ENCODE results near the gene SLX4IP.

Gene SLX4IP

DNA sequence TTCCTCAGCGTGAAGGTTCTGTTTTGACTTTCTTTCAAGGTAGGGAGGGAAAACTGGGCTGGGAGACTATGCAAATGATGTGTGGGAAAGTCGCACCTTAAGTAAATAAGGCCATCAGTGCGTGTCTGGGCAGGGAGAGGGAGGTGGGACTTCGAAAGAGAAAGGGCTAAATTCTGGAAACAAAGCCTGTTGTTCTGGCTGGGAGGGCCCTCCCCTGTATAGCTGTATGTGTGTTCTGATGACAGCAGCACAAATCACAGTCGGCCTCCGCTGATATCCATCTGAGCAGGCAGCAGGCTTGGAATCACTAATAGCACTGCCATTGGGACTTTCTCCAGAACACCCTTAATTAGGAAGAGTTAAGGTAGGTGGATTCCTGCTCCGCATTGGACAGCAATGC, 219.5 kb downstream of the SLX4IP start:
- no peak for DNase-seq

DNA sequence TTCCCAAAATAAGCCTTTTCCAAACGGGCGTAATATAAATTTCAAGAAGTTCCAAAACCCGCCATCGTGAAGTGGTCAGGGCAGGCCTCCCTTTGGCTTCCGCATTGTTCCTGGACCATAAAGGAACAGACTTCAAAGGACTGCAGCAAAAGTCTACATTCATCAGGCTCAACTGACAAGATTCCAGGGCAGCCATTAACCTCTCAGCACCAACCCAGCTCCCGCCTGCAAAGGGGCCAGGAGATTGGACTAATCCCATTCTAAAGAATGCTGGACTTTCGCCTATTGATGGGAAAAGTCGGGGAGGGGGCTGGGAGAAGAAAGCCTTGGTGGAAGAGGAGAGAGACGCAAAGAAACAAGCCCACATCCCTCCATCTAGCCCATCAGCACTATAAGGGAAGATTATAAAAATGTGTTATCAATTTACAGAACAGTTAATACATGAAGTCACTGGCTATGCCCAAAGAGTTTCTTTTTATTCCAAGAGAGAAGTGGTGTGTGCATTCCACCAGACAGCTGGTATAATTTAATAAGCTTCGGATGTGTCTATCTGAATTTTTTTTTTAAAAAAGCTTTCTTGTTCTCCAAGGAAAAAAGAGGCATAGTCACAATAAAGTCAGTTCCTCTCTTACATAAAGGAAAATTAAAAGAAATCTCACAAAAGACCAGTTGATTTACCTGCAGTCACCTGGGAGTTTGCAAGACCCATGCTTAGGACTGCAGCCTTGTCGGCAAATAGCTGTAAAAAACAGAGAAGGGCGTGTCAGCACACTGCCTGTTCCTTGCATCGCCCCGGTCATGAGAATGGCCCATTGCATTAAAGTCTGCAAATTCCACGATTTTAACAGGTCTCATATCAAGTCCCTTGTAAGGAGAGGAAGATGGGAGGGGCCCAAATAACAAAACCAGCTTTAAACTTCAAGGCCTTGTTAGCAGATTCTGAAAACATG, 220.9 kb downstream of the SLX4IP start:
- no peak for DNase-seq

DNA sequence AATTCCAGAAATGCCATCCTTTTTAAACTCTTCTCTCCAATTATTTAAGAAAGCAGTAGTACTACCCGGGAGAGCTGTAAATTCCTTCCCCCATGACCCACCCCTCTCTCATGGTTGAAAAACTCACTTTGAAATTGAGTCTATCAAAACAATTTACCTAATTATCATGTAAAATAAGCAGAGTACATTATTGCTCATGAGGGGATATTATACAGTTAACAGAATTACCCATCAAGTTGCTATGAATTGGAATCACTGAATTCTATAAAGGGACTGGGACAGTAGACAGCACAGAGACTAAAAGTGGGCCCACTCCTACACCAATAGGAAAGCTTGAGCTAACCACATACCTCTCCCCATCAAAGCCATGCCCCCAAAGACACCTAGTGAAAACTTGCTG, 222.3 kb downstream of the SLX4IP start:
- no peak for DNase-seq

DNA sequence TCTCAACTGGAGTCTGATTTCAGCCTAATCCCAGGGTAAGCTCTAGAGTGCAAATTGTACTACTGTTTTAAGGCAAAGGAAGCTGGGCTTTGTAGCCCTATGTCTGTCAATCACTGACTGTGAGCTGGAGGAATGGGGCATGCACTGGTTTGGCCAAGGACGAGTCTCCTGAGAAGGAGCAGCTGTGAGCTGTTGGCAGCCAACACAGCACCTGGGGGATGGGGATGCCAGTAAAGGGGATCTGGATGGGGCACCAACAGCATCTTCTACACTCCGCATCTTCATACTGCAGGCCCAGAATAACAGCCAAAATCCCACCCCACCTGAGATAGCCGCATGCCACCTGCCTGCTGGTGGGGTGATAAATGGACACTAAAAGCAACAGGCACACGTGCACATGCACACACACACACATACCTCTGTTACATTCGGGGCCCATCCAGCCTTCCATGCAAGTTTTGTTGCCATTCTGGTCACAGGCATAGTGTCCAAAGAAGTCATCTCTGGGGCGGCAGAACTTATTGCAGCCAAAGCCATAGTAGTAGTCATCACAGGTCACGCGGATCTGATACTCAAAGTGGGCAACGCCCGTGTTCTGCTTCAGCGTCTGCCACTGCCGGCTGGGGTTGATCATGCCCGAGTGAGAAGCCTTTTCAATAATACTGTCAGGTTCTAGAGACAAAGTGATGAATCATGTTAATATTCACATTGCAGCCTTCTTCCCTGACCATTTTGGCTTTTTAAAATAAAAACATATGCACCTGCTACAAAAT, 223.1 kb downstream of the SLX4IP start:
- no peak for DNase-seq

DNA sequence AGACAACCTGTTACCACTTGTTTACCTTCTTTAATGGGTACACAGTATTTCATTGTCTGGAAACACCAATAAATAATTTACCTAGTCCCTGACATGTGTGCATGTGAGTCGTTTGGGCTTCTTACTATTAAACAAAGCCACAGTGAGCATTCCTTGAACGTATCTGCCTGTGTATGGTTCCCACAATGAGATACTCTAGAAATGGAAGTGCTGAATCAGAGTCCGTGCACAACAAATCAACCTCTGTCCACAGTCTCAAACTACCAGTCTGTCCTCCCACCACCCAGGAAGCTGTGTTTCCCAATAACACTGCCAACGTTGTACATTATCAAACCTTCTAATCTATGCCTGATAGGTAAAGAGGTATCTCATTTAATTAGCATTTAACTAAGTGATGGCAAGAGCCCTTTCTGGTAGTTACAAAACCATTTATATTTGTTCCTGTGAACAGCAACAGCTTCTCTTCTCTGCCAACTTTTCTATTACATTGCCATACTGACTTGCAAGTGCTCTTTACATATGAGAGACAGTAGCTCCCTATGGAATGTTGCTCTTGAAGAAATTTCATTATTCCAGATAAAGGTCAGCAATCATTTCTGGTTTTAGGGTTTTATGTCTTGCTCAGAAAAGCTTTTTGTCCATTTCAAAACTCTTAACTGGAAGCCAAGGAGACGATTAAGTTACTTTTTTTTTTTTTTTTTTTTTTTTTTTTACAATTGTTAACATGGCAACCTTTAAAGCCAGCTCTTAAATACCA, 223.9 kb downstream of the SLX4IP start:
- DNase-seq = no peak

DNA sequence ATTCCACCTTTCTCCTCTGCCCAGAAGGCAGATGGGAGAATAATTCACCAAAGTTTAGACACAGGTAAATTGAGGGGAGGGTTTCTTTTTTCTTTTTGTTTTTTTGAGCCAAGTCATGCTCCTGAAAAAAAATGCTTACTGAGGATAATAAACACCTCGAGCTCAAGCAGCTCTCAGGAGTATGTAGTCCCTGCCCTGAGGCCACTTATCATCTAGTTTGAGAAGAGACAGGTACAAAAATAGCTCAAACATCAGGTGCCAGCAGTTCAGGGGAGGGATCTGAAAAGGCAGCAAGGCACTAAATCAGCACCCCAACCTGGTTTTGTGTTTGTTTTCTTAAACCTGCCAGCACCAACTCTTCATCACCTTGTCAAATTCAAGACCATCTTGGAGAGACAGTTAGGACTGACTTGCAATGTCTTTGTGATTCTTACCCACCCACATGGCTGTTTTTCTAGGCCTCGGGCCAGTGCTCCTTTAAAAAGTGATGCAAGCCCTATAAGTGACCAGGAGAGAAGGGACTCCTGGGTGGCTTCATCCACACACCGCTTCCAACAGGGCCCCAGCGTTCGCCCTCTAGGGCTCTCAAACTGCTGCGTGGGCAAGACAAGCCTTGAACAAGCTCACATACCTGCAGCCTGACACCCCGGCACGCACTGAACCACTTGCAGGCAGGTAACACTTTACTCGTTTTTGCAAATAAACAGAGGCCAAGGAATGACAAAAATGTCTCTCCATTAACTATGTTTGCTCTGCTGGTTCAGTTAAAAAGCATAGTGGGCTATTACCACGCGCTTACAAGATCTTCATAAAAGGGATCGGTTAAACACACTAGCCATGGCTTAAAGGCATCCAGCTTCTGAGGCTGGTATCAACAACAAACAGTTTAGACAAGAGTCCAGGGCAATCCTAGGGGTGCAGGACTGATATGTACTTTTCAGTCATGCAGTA, 224.8 kb downstream of the SLX4IP start:
- DNase-seq = no peak

DNA sequence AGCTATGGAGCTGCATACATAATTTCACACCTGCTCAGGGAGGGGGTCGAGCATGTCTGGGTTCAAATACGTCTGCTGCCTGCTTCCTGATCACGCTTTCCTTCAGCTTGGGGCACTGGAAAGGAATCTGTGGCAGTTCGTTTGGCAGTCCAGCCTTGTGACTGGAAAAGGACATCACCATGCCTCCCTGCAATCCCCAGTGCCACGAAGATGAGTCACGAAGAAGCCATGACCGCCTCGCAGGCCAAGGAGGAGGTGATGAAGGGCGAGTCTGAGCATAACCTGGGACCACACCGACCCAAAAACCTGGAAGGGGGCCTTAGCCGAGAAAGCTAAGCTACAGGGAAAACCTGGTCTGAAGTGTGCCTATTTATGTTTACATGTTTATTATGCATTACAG, 225.6 kb downstream of the SLX4IP start:
- DNase-seq = no peak

DNA sequence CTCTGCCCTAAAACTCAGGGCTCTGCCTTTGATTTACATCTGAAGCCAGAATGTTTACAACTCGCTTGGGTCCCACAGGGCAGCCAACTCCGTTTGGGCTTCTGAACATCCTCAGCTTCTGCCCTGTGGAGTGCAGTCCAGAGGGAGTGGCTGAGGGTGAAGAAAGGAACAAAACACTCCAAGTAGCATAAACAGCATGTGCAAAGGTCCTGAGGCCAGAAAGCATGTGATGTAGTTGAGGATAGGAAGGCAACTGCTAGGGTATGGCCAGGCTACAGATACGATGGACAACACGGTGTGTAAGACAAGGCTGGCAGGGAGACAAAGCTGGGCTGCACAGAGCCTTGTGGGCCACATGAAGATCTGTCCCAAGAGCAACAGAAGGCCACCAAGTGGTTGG, 226.2 kb downstream of the SLX4IP start:
- no peak for DNase-seq

DNA sequence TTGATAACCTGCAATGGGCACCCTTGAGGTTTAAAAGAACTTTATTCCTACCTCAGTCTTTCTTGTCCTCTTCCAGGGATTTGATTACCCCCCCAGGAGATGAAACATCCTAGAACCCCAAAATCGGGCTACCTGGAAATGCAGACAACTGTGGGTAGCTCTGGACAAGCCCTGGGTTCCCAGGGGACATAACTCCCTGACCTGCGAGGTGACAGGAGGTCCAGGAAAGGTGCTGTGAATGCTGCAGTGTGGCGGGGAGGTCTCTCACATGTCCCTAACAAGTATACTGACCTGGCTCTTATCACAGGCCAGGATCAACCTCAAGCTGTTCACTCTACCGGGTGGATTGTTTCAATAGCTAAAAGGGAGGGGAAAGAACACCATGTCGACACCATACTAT, 227.0 kb downstream of the SLX4IP start:
- DNase-seq = no peak

DNA sequence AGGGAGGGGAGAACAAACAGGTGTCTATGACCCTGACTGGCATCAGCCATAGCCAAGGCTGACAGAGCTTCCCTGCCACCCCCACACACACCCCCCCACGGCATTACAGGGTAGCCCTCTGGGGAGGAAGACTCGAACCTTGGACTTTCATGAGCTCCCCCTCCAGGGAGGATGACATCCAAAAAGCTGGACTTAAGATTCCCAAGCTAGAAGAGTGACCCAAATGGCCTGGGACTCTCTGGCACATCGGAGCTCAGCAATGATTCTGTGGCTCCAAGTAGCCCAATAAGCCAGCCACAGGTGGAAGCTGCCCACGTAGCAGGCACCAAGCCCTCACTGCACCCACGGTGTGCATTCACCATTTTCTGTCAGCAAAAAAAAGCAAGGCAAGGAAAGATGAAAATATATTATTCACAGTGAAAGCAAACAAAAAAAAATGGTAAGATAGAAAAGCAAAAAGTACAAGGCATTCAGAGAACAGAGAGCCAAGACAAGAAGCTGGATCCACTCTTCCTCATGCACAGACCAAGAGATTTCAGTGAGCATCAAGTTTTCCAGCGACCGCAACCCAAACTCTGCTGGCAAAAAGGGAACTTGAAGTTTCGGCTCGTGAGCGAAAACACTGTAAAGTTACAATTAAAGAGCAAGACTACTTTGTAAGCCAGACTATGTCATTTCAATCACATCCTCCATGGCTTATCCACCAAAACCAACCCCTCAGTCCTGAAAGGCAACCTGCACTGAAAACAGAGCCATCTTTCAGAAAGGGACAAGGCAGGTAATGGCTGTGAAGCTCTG, 227.8 kb downstream of the SLX4IP start:
- peak; percentile 78 for DNase-seq

DNA sequence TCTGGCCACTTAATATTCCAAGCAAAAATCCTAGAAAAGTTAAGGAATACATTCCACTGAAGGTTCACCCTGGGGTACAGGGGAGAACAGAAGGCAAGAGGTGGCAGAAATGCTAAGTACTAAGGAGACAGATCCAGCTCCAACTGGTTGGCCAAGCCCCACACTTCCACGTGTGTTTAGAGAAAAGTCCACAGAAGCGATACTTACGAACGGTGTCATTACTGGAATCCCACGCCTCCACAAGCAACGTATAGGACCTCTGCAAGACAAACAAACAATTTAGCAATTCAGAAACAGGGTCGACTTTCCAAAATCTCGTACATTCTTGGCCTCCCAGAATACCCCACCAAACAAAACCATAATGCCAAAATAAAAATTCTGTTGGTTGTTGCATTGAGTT, 228.7 kb downstream of the SLX4IP start:
- DNase-seq = no peak

DNA sequence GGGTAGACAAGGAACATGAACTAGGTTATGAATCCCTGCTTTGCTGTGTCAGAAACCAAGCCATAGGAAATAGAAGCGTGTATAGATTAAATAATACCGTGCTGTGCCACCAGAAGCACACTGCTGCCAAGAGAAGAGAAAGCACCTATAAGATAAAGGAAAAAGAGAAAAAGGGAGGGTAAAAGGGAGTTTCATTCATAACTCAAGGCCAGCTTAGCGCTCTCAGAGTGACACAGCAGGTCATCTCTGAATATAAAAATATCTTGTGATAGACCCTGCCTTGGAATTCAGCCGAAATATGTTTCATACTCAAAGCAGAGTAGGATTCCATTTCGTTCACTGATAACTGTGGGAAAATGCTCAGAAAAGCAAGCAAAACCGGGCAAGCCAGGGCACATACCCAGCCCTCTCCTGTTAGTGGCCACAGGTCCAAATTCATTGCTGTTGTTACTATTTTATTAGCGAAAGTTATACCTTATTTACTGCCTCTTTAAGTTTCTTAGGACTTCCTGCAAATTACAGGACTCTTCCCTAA, 230.0 kb downstream of the SLX4IP start:
- no peak for DNase-seq

DNA sequence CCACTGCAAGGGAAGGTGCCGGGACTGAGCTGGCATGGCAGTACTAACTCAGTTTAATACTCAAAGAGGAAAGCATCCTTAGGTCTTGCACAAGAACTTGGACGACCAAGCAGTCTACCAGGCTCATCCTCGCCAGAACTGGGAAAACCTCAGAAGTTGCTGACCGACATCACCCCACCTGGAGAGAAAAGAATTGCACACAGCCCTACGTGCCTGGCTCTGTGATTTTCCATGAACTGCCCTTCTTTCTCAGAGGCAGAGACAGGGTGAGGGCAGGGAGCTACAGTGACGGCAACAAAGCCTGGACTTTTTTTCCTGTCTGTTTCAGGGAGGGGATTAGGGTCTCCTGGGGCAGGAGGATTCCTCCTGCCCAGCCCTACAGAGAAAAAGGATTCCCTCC, 230.7 kb downstream of the SLX4IP start:
- DNase-seq = no peak

DNA sequence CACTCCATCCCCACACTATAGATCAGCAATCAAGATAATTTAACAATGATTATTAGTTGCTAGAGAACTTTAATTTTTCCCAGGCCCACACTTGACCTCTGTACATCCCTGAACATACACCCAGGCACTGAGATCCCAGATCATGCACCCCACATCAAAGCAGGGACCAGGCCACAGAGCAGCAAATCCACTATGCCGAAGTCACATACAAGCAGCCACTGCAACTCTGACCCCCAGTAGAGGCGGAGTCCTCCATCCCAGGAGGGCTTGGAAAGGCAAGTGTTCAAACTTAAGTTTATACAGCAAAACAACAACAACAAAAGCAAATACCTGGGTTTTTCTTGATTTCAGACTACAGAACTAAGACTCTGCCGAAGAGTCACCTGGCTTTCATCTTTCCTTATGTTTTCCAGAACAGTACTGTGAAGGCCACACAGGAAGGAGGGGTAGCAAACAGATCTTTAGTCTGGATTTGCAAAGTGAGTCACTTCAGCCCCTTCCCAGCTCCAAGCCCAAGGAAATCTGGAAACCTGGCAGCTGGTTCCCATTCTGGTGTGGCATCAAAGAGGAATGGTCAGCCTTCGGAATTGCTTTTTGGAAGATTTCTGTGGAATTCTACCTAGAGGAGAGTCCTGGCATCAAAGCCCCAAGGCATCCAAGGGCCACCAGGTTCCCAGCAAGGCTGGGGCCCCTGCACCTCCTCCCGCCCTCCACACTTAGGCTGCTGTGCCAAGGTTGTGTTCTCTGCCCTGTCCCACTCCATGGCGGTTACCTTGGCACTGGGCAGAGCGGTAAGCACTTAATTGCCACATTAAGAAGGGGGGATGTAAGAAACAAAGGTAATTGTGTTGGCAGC, 231.3 kb downstream of the SLX4IP start:
- DNase-seq = no peak

DNA sequence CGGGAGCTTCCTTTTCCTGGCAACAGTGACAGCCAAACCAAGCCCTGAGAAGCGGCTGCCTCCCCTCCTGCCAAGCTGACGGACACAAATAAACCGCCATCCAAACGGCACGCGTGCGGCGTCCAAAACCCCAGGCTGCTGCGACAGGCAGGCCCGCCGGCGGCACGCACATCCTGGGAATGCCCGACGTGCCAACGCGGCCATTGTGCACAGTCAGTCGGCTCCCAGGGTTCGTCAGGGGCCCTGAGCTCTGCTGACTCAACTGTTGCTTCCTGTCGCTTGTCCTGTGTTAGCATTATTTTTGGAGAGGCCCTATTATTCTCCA, 231.9 kb downstream of the SLX4IP start:
- no peak for DNase-seq

DNA sequence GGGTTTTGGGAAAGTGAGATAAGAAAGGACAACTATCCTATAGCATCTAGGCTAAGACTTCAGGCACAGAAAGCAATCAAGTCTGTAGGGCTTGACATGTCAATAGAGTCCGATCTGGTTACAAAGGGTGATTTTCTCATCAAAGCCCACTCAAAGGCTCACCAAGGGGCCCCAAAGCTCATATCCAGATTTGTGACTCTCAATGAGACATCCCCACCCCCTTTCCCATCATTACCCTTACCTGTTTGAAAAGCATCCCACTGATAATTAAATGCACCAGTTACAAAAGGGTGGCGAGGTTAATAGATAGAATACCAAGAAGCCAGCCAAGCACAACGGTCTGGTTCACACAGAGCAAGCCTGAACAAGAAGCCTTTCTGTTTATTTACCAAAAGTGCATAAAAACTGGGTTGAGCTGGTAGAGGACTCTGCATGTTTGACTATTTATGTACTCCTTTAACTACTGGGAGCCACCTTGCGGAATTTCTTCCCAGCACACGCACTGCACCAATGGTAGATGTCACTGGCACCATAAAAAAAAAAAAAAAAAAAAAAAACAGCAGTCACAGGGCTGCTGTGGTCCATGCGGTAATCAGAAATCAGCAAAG, 232.6 kb downstream of the SLX4IP start:
- no peak for DNase-seq

DNA sequence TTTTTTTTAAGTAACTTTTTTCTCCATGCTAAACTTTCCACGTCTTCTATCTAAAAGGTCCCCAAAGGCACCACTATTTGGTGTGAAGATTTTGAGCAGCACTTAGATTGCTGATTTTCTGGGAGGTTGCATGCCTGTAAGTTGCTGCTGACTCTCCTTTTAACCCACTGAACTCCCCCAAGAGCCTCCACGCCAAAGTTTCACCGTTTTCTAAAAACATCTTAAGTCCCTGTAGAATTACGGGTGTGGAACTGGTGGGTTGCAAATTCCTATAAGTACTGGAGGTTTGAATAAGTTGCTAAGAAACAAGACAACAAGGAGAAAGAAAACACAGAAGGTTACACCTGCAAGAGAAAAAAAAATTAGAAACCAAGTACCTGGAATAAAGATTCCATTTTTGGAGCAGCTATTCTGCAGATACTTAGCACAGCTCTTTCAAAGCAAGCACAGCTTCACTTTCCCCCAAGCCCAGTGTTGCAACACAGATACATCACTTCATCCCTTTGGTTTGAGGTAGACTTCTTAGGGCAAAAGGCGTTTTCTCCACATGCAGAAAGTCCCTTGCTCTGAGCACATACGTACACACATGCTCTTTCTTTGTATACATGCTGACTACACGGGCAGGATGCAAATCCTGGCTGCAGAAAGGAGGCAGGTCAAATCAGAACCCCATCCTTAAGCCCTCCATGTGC, 233.7 kb downstream of the SLX4IP start:
- no peak for DNase-seq

DNA sequence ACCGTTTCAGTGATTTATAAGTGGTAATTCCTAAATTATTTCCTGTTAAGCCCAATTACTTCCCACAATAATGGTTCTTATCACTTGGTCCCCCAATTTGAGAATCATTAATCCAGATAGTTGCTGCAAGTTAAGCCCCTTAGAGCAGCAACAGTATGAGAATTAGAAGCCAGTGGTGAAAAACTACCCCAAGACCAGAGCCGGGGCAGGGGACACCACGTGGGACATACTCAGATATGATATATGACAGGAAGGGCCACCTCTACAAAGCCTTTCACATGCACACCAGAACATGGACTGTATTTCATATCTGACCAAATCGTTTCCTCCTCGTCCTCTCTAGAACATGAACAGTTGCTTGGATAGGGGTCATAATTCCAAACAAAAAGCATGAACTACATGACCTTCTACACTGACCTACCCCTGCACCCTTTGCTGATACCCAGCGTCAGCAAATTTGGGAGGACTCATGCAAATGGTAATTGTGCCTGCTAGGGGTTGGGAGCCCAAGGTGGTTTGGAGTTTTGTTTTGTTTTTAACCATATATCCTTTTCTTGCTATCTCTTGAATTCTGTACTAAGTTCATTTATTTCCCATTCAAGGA, 234.8 kb downstream of the SLX4IP start:
- no peak for DNase-seq
